Neural crest cell (in vitro differentiated cells): ENCODE measurements around the gene BAG3. TPM values are rescaled to one million over a fixed set of nuclear protein-coding genes. Genes with fewer than 3 reads are reported as not detected.
A peak's percentile ranks its signal among the peaks of the same experiment; 100 is the strongest.

ENCODE experiments used
- DNase-seq: peaks from one replicate; pipeline ENCODE4 v3.0.0; 2021; ENCODE audit warnings: low read depth, mixed read lengths, low spot score
- H3K27ac Mint-ChIP-seq: one replicate; pipeline ENCODE4 v1.8.0; 2021; ENCODE audit warnings: mild to moderate bottlenecking, mixed read lengths; ENCODE audit not compliant: unreplicated experiment
- H3K27me3 Mint-ChIP-seq: 2 replicates; pipeline ENCODE4 v1.8.0; 2021; ENCODE audit warnings: low read depth, mild to moderate bottlenecking, mixed read lengths
- H3K36me3 Mint-ChIP-seq: 2 replicates; pipeline ENCODE4 v1.8.0; 2021; ENCODE audit warnings: low read depth, mild to moderate bottlenecking, mixed read lengths
- H3K4me1 Mint-ChIP-seq: 2 replicates; pipeline ENCODE4 v1.8.0; 2021; ENCODE audit warnings: mixed read lengths
- H3K4me3 Mint-ChIP-seq: one replicate; pipeline ENCODE4 v1.8.0; 2021; ENCODE audit warnings: mild to moderate bottlenecking, mixed read lengths
- H3K9me3 Mint-ChIP-seq: 2 replicates; pipeline ENCODE4 v1.8.0; 2021; ENCODE audit warnings: mixed read lengths
- total RNA-seq: library from RNA; stranded (reverse); gene quantifications from 2 replicates; pipeline ENCODE4 v1.2.1, GENCODE V29; 2021
- TF ChIP-seq, protein P1 (sequence below): fragments of 200-600 bp; sonication (generic); conservative IDR thresholded peaks from 2 replicates; pipeline ENCODE4 v1.5.0; 2021; ENCODE audit warnings: antibody characterized with exemption, mild to moderate bottlenecking

Gene BAG3
- total RNA-seq, 1 donor from 2014 or later: 22.3 TPM

DNA sequence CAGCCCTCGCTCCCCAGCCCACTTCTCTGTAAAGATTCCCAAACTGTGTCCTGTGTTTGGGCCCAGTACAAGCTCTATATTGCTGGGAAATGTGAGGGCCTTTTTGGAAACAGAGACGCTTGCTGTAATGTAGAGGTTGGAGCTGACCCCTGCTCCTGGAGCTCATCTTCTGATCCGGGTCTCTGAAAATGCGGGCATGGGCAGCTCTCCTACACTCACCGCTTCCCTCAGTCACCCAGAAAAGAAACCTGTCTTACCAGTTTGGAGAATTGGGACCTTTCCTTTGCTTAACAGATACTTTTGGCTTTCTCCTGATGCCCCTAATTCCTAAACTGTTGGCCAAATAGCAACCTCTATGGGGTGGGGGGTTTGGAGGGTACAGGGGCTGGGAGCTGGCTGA is 18.2 kb downstream of the BAG3 start:
- H3K36me3 Mint-ChIP-seq: peaks cover 7% of the 10 kb centered on the region
- TF ChIP-seq, protein P1, sequence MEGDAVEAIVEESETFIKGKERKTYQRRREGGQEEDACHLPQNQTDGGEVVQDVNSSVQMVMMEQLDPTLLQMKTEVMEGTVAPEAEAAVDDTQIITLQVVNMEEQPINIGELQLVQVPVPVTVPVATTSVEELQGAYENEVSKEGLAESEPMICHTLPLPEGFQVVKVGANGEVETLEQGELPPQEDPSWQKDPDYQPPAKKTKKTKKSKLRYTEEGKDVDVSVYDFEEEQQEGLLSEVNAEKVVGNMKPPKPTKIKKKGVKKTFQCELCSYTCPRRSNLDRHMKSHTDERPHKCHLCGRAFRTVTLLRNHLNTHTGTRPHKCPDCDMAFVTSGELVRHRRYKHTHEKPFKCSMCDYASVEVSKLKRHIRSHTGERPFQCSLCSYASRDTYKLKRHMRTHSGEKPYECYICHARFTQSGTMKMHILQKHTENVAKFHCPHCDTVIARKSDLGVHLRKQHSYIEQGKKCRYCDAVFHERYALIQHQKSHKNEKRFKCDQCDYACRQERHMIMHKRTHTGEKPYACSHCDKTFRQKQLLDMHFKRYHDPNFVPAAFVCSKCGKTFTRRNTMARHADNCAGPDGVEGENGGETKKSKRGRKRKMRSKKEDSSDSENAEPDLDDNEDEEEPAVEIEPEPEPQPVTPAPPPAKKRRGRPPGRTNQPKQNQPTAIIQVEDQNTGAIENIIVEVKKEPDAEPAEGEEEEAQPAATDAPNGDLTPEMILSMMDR: no peak
- H3K27ac Mint-ChIP-seq: peak overlapping the region; percentile 12
- no peaks in the 10 kb centered on the region for H3K9me3 Mint-ChIP-seq
- no peaks in the 10 kb centered on the region for H3K27me3 Mint-ChIP-seq
- DNase-seq: no peak
- peaks cover 44% of the 10 kb centered on the region for H3K4me1 Mint-ChIP-seq
- H3K4me3 Mint-ChIP-seq: no peak overlapping the region

- no peaks in the 10 kb centered on the region for H3K9me3 Mint-ChIP-seq
- TF ChIP-seq, protein P1: no peak
- DNase-seq: no peak
- peaks cover 42% of the 10 kb centered on the region for H3K4me1 Mint-ChIP-seq
- no peak overlapping the region for H3K4me3 Mint-ChIP-seq
- H3K27me3 Mint-ChIP-seq: no peaks in the 10 kb centered on the region
- peaks cover 7% of the 10 kb centered on the region for H3K36me3 Mint-ChIP-seq
- peak overlapping the region; percentile 37 for H3K27ac Mint-ChIP-seq
These were observed 18.9 kb downstream of the BAG3 start for GRCh38 chr10:119669975-119670640.

DNA sequence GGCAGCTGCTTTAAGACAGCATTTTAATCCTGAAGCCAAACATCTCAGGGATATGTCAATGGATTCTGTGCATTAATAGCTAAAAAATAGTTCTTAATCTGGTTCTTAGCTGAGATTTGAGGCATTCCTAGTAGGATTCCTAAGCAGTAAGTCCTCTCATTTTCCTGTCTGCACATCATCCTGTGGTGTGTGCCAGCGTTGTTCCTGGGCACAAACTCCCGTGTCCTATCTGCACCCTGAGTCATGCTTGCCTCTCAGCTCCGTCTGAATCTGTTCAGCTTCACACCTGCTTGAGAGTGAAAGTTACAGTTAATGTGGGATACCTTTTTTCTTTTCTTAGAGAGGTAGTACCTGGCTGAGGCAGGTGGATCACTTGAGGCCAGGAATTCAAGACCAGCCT is 19.5 kb downstream of the BAG3 start:
- Mint-ChIP-seq H3K4me3 (no peak overlapping the region), H3K36me3 (peaks cover 7% of the 10 kb centered on the region), H3K9me3 (no peaks in the 10 kb centered on the region), H3K27me3 (no peaks in the 10 kb centered on the region), H3K4me1 (peaks cover 39% of the 10 kb centered on the region), H3K27ac (peak overlapping the region; percentile 37)
- no peak for DNase-seq
- TF ChIP-seq, protein P1: no peak

DNA sequence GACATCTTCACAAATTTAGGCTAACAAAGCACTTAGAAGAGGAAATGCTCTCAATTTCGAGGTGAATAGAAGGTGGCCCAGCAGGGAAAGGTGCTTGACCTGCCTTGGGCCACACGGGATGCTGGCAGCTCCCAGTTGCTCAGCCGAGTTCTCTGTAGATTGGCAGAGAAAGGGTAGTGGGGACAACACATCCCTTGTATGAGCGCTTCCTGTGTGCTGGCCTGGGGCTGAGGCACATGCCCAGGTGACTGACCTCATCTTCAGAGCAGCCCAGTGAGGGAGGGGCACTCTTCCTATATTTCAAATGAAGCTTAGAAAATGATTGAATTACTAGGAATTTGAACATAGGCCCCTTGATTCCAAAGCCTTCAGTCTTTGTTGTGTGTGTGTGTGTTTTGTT is 20.2 kb downstream of the BAG3 start:
- H3K27ac Mint-ChIP-seq: no peak overlapping the region
- TF ChIP-seq, protein P1: no peak
- H3K4me3 Mint-ChIP-seq: no peak overlapping the region
- peaks cover 32% of the 10 kb centered on the region for H3K4me1 Mint-ChIP-seq
- no peak for DNase-seq
- H3K9me3 Mint-ChIP-seq: no peaks in the 10 kb centered on the region
- H3K27me3 Mint-ChIP-seq: no peaks in the 10 kb centered on the region
- peaks cover 7% of the 10 kb centered on the region for H3K36me3 Mint-ChIP-seq

GRCh38 chr10:119672291-119672690 is 21.1 kb downstream of the BAG3 start:
- no peak overlapping the region for H3K27ac Mint-ChIP-seq
- no peak for DNase-seq

More at GRCh38 chr10:119672291-119672690, 21.1 kb downstream of the BAG3 start:
- H3K9me3 Mint-ChIP-seq: no peaks in the 10 kb centered on the region
- H3K27me3 Mint-ChIP-seq: no peaks in the 10 kb centered on the region
- no peak overlapping the region for H3K4me3 Mint-ChIP-seq
- H3K36me3 Mint-ChIP-seq: peaks cover 7% of the 10 kb centered on the region
- TF ChIP-seq, protein P1: no peak
- H3K4me1 Mint-ChIP-seq: peaks cover 23% of the 10 kb centered on the region
